ENCODE measurements around the gene ARID1B.

- TF ChIP-seq, protein P1, sequence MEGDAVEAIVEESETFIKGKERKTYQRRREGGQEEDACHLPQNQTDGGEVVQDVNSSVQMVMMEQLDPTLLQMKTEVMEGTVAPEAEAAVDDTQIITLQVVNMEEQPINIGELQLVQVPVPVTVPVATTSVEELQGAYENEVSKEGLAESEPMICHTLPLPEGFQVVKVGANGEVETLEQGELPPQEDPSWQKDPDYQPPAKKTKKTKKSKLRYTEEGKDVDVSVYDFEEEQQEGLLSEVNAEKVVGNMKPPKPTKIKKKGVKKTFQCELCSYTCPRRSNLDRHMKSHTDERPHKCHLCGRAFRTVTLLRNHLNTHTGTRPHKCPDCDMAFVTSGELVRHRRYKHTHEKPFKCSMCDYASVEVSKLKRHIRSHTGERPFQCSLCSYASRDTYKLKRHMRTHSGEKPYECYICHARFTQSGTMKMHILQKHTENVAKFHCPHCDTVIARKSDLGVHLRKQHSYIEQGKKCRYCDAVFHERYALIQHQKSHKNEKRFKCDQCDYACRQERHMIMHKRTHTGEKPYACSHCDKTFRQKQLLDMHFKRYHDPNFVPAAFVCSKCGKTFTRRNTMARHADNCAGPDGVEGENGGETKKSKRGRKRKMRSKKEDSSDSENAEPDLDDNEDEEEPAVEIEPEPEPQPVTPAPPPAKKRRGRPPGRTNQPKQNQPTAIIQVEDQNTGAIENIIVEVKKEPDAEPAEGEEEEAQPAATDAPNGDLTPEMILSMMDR (IDR thresholded peaks at IDR 0.05; ENCODE audit: low read length): no peak
- TF ChIP-seq EZH2 (optimal IDR thresholded peaks at IDR 0.05; ENCODE audit: low read depth, low read length): no peak
Observed at GRCh38 chr6:157097255-157097955, 320.2 kb downstream of the ARID1B start.

Data from MM.1S (cell line).